ENCODE results near the gene CCDC170. TPM values are rescaled to one million over a fixed set of nuclear protein-coding genes. Genes with fewer than 3 reads are reported as not detected.

CCDC170 gene
- total RNA-seq, 1 donor from 2014 or later = not detected

- Histone ChIP-seq H3K27me3 (ENCODE audit: control insufficient read depth, insufficient read depth, low read length) (no peaks in the 10 kb centered on the region), H3K4me3 (ENCODE audit: low read depth, low read length) (no peak overlapping the region), H3K36me3 (ENCODE audit: control insufficient read depth, insufficient read depth, low read length) (no peaks in the 10 kb centered on the region)
- DNase-seq (ENCODE audit: low read depth) (no peak), FAIRE-seq (no peak)
- peak; percentile 35 for TF ChIP-seq CTCF (IDR thresholded peaks at IDR 0.05; ENCODE audit: insufficient read depth, low read length, severe bottlenecking)
Measured at GRCh38 chr6:151661928-151662327, 168.1 kb downstream of the CCDC170 start.

- FAIRE-seq = no peak
- no peak for TF ChIP-seq CTCF (IDR thresholded peaks at IDR 0.05; ENCODE audit: insufficient read depth, low read length, severe bottlenecking)
- no peaks in the 10 kb centered on the region for H3K27me3 ChIP-seq (ENCODE audit: control insufficient read depth, insufficient read depth, low read length)
- DNase-seq (ENCODE audit: low read depth) = no peak
- H3K36me3 ChIP-seq (ENCODE audit: control insufficient read depth, insufficient read depth, low read length) = no peaks in the 10 kb centered on the region
- no peak overlapping the region for H3K4me3 ChIP-seq (ENCODE audit: low read depth, low read length)
Measured at GRCh38 chr6:151663559-151663958, 169.7 kb downstream of the CCDC170 start.

- DNase-seq (ENCODE audit: low read depth) (no peak), FAIRE-seq (no peak)
- Histone ChIP-seq H3K27me3 (ENCODE audit: control insufficient read depth, insufficient read depth, low read length) (no peaks in the 10 kb centered on the region), H3K4me3 (ENCODE audit: low read depth, low read length) (no peak overlapping the region), H3K36me3 (ENCODE audit: control insufficient read depth, insufficient read depth, low read length) (no peaks in the 10 kb centered on the region)
- no peak for TF ChIP-seq CTCF (IDR thresholded peaks at IDR 0.05; ENCODE audit: insufficient read depth, low read length, severe bottlenecking)
Measured at GRCh38 chr6:151664390-151664789, 170.6 kb downstream of the CCDC170 start.

GRCh38 chr6:151665329-151665728 lies 171.5 kb downstream of the CCDC170 start:
- Histone ChIP-seq H3K36me3 (ENCODE audit: control insufficient read depth, insufficient read depth, low read length) (no peaks in the 10 kb centered on the region), H3K4me3 (ENCODE audit: low read depth, low read length) (no peak overlapping the region), H3K27me3 (ENCODE audit: control insufficient read depth, insufficient read depth, low read length) (no peaks in the 10 kb centered on the region)
- TF ChIP-seq CTCF (IDR thresholded peaks at IDR 0.05; ENCODE audit: insufficient read depth, low read length, severe bottlenecking) = no peak
- FAIRE-seq = no peak
- DNase-seq (ENCODE audit: low read depth) = no peak

- no peaks in the 10 kb centered on the region for H3K27me3 ChIP-seq (ENCODE audit: control insufficient read depth, insufficient read depth, low read length)
- no peak for TF ChIP-seq CTCF (IDR thresholded peaks at IDR 0.05; ENCODE audit: insufficient read depth, low read length, severe bottlenecking)
- H3K4me3 ChIP-seq (ENCODE audit: low read depth, low read length) = no peak overlapping the region
- no peaks in the 10 kb centered on the region for H3K36me3 ChIP-seq (ENCODE audit: control insufficient read depth, insufficient read depth, low read length)
- FAIRE-seq (no peak), DNase-seq (ENCODE audit: low read depth) (no peak)
Measured at GRCh38 chr6:151666526-151666925, 172.7 kb downstream of the CCDC170 start.

GRCh38 chr6:151669208-151669560 lies 175.4 kb downstream of the CCDC170 start:
- TF ChIP-seq CTCF (IDR thresholded peaks at IDR 0.05; ENCODE audit: insufficient read depth, low read length, severe bottlenecking) = no peak
- Histone ChIP-seq H3K27me3 (ENCODE audit: control insufficient read depth, insufficient read depth, low read length) (no peaks in the 10 kb centered on the region), H3K36me3 (ENCODE audit: control insufficient read depth, insufficient read depth, low read length) (no peaks in the 10 kb centered on the region), H3K4me3 (ENCODE audit: low read depth, low read length) (no peak overlapping the region)
- FAIRE-seq (no peak), DNase-seq (ENCODE audit: low read depth) (no peak)
